Measurements from ENCODE around the gene PROZ.
"Not testable (repeated sequence)": the region's sequence is repeated elsewhere in the genome, so short reads cannot be mapped to it uniquely, and the experiment has no call there.

PROZ gene

GRCh38 chr13:113157929-113158747 is at the start of gene PROZ:
Gene PROZ, plus strand, starts transcription at chr13:113158648. Its CDS starts 13 bp downstream, at chr13:113158661.
- no peak for DNase-seq

DNA sequence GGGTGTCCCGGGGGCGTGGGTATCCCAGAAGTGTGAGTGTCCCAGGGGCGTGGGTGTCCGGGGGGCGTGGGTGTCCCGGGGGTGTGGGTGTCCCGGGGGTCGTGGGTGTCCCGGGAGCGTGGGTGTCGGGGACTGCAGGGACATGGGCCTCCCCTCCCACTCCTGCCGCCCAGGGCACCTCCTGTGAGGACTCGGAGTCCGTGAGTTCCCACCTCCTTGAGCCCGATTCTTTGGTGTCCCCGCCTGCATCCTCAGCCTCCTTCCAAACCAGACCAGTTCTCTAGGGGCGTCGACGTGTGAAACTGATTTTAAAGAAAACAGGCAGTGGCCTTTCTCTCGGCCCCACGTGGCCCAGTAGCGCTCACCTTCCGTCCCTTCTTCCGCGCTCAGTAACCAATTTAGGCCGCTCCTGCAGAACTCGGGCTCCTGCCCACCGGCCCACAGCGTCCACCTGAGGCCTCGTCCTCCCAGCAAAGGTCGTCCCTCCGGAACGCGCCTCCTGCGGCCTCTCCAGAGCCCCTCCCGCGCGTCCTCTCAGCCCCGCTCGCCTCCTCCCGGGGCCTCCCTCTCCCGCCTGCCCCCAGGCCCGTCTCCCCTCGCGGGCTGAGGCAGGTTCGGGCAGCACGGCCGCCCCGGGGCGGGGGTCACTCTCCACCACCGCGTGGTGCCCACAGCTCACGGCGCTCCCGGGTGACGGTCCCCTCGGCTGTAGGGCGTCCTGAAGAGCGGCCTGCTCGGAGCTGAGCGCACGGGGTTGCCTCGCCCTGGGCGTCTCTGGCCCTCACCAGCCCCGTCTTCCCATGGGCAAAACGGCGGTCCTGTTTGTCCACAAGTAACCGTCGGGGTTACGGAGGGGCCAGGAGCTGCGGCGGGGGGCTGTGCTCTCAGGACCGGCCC is 49.0 kb upstream of the PROZ start:
- DNase-seq, result no peak

DNA sequence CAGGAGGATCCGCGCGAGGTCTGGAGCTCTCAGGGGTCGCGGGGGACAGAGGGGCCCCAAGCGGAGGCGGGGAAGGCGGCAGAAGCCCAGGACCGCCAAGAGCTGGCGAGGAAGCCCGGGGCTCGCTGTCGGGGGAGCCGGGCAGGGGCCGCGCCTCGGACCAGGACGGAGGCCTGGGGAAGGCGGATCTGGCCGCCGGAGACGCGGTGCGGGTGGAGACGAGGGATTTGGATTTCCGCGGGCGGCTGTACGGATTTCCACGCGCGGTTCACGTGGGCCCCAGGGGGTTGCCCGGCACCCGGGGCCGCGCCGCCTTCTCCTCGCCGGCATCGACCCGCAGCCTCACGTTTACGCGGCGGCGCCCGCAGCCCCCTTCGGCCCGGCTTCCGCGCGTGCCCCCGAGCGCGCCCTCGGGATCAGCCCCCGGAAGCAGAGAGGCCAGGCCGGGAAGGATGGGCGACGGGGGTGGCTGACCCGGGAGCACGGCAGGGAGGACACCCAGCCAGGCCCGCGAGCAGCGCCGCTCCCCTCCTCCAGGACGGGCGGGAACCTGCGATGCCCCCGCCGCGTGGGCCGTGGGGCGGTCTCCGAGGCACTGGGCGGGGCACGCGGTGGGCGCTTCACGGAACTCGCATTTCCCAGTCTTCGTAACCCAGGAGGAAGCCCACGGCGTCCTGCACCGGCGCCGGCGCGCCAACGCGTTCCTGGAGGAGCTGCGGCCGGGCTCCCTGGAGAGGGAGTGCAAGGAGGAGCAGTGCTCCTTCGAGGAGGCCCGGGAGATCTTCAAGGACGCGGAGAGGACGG is 48.2 kb upstream of the PROZ start:
- peak in 1 of 2 donors; percentile 11 for DNase-seq

- no peak for DNase-seq
Measured at GRCh38 chr13:113110852-113111315, 47.6 kb upstream of the PROZ start.

GRCh38 chr13:113111821-113112220 is 46.6 kb upstream of the PROZ start:
- not testable (repeated sequence) for DNase-seq

GRCh38 chr13:113112475-113112874 is 46.0 kb upstream of the PROZ start:
- not testable (repeated sequence) for DNase-seq

- no peak for DNase-seq
Measured at GRCh38 chr13:113112893-113113845, 45.3 kb upstream of the PROZ start.

GRCh38 chr13:113113846-113114271 is 44.6 kb upstream of the PROZ start:
- DNase-seq, result no peak

DNA sequence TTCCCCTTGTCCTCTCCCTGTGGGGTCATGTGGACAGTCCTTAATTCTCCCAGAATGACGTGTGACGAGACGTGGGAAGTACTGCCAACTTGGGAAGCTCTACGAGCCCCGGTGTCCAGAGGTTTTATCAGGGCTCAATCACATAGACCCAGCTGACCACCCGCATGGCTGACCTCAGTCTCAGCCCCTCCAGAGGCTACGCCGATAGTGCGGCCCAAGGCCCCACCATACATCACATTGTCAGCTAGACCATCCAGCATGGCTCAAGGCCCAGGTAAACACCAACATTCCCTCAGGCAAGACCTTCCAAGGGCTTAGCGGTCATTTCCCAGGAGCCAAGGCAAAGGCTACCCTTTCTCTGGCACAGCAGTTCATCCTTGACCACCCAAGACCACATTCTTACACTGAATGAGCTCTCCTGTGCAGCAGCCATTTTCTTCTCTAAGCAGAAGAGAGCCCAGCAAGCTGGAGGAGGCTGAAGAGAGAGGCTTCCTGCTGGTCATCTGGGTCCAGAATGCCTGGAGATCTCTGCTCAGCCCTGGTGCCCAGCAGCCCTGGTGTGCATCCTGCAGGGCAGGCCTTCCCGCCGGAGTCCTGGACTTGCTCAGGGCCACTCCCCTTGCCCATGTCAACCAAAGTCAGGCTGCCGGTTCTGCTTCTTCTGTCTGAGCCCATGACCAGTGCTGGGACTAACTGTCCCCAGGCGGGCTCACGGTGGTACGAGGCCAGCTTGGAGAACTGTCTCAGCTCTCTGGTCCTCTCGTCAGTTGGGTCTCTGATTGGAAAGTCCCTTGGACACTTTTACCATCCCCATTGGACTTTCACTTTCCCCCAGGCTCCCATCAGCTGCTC is 43.7 kb upstream of the PROZ start:
- no peak for DNase-seq

DNA sequence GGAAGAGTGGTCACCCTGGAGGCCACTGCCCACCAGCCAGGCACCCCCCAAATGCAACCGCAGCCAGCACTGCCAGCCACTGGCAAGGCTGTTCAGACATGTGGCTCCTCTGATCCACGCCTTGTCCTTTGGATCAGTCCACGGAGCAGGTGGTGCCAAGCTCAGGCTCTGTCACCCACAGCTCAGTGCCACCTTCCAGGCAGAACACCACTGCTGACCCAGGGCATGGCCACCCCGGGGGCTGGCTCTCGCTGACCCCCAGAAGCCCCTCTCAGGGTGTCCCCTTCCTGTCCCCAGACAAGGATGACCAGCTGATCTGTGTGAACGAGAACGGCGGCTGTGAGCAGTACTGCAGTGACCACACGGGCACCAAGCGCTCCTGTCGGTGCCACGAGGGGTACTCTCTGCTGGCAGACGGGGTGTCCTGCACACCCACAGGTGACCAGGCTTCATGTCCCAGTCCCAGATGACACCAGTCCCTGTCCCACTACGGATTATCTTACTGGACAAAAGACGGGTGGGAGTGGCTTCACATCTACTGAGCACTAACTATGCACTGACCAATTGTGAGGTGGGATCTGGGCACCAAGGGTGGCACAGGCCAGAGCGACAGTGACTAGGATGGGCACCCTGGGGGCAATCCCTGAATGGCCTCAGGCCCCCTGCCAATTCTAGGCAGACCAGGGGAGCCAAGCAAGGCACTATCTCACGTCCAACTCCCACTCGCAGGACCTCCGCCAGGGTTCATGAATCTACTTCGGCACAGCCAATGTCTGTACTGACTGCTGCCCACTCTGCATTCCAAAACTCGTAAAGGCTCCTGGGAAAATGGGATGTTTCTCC is 42.9 kb upstream of the PROZ start:
- DNase-seq, result no peak

DNA sequence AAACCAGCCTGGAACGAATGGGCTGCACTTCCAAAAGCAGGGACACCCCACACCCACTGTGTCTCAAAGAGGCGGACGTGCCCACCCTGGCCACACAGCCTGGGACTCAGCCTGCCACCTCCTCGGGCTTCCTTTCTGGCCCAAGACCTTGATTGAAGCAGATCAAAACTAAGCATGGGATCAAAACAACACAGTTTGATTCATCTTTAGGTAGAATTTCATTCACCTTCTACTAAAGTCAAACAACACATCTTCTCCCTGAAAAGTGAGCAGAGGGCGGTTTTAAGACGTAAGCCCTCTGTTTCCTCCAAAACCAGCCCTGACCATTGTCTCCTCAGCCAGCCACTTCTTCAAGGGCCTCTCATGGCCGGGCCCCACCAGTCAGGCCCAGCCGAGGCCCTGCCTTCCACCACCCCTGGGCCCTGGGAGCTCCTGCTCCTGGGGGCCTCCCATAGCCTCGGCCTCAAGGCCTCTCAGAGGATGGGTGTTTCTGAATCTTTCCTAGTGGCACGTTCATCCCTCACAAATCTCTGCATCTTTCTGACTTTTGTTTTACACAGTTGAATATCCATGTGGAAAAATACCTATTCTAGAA is 42.1 kb upstream of the PROZ start:
- no peak for DNase-seq

DNA sequence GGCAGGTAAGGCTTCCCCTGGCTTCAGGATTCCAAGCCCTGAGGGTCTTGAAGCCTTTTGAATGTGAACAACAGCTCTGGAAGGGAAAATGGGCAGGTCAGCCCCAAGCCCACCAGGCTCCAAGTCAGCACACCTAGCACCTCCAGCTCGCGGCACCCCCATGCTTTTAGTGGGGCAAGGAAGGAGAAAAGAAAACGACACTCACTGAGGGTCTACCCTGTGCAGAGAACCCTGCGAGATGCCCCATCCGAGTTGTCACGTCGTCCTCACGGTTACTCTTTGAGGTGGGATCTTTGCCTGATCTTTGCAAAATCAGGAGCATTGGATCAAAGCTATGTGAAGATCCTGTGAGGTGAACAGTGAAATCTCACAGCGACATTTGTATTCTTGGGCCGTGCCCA is 41.6 kb upstream of the PROZ start:
- DNase-seq, result no peak

DNA sequence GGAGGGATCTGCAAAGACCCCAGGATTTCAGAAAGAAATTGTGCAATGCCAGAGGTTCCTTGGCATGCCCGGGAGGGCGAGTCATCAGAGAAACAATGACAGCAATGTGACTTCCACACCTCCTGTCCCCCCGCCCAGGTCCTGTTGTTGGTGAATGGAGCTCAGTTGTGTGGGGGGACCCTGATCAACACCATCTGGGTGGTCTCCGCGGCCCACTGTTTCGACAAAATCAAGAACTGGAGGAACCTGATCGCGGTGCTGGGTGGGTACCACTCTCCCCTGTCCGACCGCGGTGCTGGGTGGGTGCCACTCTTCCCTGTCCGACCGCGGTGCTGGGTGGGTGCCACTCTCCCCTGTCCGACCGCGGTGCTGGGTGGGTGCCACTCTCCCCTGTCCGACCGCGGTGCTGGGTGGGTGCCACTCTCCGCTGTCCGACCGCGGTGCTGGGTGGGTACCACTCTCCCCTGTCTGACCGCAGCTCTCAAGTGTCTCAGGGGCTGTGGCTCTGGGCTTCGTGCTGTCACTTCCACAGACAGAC is 41.0 kb upstream of the PROZ start:
- no peak for DNase-seq

- no peak for DNase-seq
Measured at GRCh38 chr13:113117911-113118260, 40.6 kb upstream of the PROZ start.

DNA sequence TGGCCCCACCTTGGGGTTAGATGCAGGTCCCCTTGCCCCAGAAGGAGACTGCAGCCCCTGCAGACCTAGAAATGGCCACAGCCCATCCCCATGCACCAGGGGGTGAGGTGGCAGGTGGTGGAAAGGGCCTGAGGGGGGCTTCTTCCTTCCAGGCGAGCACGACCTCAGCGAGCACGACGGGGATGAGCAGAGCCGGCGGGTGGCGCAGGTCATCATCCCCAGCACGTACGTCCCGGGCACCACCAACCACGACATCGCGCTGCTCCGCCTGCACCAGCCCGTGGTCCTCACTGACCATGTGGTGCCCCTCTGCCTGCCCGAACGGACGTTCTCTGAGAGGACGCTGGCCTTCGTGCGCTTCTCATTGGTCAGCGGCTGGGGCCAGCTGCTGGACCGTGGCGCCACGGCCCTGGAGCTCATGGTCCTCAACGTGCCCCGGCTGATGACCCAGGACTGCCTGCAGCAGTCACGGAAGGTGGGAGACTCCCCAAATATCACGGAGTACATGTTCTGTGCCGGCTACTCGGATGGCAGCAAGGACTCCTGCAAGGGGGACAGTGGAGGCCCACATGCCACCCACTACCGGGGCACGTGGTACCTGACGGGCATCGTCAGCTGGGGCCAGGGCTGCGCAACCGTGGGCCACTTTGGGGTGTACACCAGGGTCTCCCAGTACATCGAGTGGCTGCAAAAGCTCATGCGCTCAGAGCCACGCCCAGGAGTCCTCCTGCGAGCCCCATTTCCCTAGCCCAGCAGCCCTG is 40.0 kb upstream of the PROZ start:
- DNase-seq, result no peak

- no peak for DNase-seq
Measured at GRCh38 chr13:113119166-113119821, 39.2 kb upstream of the PROZ start.

DNA sequence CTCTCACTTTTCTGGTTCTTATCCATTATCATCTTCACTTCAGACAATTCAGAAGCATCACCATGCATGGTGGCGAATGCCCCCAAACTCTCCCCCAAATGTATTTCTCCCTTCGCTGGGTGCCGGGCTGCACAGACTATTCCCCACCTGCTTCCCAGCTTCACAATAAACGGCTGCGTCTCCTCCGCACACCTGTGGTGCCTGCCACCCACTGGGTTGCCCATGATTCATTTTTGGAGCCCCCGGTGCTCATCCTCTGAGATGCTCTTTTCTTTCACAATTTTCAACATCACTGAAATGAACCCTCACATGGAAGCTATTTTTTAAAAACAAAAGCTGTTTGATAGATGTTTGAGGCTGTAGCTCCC is 38.6 kb upstream of the PROZ start:
- no peak for DNase-seq
